ENCODE data around the gene LDLRAD3. TPM values are rescaled to one million over a fixed set of nuclear protein-coding genes. Genes with fewer than 3 reads are reported as not detected.

Gene LDLRAD3
- polyA plus RNA-seq, 1 donor, result 26.6 TPM

- DNase-seq, result no peak
Observed at GRCh38 chr11:36213393-36213840, 269.6 kb downstream of the LDLRAD3 start.

DNA sequence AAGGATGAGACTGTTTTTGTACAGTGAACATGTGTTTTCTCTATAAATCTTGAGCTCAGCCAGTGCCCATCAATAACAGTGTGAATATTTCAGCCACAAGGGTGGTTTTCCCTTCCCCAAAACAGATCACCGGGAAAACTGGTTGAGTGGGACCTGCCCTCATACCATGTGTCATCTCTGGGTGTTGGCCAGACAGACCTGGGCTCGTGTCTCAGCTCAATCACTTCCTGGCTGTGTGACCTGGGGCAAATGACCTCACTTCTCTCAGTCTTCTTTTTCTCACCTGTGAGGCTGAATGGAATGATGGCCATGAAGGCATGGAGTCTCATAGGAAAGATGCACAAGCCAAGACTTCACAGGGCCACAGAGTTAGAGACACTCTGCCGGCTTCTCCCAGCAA, 270.6 kb downstream of the LDLRAD3 start:
- no peak for DNase-seq

DNA sequence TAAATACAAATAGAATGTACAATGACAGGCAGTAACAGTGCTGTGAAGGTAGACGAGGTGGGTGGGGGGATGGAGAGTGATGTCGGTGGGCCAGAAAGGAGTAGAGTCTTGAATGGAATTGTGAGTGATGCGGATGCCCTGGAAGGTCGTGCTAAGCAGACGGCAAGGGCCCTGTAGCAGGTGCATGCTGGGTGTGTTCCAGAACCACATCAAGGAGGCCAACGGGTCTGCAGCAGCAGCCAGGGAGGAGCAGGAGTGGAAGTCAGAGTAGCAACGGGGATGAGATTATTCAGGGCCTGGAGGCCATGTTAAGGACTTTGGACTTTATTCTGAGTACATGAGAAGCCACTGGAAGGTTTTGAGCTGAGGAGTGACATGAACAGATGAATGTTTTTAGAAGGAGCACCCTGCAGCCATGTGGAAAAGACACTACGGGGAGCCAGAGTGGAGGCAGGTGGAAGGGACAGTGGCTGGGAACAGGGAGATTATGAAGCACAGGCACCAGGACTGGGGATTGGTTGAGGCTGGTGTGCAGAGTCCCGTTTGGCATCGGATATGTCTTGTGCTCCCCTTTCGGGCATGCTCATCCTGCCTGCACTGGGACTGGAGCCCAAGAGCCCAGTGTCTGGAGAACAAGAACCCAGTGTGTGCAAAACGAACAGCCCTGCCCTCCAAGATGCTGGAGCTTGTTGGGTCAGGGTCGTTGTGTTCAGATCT, 271.3 kb downstream of the LDLRAD3 start:
- no peak for DNase-seq

- DNase-seq, result no peak
Observed at GRCh38 chr11:36215693-36216060, 271.8 kb downstream of the LDLRAD3 start.

- no peak for DNase-seq
Observed at GRCh38 chr11:36216061-36216615, 272.3 kb downstream of the LDLRAD3 start.

- no peak for DNase-seq
Observed at GRCh38 chr11:36218283-36218921, 274.5 kb downstream of the LDLRAD3 start.

- no peak for DNase-seq
Observed at GRCh38 chr11:36219996-36220395, 276.1 kb downstream of the LDLRAD3 start.

- peak; percentile 9 for DNase-seq
Observed at GRCh38 chr11:36222831-36223635, 279.2 kb downstream of the LDLRAD3 start.

DNA sequence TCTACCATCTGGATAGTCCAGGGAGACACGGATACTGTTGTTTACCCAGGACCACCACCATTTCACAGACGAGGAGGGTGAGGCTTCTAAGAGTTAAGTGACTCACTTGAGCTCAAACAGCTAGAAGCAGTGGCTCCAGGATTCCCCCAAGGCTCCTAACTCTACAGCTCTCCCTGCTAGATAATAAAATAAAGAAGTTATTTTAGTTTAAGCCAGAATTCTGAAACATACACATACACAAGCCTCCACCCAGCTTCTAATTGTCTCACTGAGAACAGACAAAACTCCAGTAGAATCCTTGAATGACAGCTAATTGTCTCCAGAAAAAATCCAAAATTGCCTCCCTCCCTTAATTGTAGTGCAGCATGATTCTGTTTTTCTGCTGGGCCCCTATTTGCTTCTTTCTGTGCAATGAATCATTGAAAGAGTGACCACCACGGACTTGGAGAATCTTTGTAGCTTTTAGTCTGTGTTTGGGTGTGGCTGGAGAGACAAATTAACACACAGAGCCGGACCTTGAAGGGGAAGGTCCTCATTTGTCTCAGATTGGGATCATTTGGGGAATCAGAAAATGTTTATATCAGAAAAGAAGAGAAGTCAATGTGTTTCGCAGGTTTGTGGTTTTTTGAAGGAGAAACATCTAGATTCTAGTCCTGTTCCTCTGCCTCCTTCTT, 280.5 kb downstream of the LDLRAD3 start:
- DNase-seq, result no peak

DNA sequence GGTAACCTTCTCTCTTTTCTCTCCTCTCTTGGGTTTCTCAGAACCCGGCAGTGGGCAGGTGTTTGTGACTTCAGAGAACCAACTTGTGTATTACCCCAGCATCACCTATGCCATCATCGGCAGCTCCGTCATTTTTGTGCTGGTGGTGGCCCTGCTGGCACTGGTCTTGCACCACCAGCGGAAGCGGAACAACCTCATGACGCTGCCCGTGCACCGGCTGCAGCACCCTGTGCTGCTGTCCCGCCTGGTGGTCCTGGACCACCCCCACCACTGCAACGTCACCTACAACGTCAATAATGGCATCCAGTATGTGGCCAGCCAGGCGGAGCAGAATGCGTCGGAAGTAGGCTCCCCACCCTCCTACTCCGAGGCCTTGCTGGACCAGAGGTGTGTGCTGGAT, 283.2 kb downstream of the LDLRAD3 start:
- DNase-seq, result no peak

DNA sequence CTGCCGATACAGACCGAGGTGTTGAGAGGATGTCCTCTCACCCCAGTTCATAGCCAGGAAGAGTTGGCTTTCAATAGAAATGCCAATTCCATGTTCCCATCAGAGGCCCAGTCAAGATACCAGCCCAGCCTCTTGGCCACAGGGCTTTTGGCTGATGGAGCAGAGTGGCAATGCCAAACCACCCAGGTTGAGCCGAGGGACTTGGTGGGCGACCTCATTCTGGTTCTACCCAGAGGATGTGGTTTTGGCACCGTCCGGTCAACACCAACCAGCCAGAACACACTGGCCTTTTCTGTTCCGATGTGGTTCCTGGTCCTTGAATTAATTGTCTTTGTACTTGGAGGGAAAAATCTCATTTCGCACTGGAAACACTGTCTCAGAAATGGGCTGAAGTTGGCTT, 284.8 kb downstream of the LDLRAD3 start:
- DNase-seq, result no peak

- no peak for DNase-seq
Observed at GRCh38 chr11:36229091-36229705, 285.3 kb downstream of the LDLRAD3 start.

- no peak for DNase-seq
Observed at GRCh38 chr11:36230779-36231699, 287.2 kb downstream of the LDLRAD3 start.

DNA sequence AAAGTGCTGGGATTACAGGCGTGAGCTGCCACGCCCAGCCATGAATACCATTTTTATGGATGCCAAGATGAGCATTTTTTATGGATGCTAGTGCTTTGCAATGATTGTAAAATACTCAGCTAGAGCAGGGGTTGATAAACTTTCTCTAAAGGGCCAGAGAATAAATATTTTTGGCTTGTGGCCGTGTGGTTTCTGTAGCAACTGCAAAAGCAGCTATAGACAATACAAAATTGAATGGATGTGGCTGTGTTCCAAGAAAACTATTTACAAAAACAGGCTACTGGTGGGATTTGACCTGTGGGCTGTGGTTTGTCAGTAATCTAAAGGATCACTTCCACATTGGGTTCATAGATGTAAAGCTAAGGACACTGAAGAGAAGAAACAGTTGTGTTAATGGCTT, 289.3 kb downstream of the LDLRAD3 start:
- DNase-seq, result no peak

DNA sequence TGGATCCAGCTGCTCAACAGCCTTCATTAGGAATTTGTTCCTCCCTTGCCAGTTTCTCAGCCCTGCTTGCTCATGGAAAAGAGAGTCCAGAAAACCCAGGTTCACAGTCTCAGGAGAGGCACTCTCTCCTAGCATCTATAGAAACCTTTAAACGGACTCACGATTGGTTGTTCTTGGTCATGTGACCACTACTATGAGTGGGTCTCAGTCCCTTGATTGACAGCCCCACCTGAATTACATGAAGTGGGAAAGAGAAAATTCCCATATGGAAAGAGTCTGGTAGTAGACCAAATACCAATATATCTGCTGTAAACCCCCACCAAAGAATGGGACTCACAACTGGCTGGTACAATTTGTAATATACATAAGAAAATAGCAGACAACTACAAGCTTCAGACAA, 291.0 kb downstream of the LDLRAD3 start:
- no peak for DNase-seq

DNA sequence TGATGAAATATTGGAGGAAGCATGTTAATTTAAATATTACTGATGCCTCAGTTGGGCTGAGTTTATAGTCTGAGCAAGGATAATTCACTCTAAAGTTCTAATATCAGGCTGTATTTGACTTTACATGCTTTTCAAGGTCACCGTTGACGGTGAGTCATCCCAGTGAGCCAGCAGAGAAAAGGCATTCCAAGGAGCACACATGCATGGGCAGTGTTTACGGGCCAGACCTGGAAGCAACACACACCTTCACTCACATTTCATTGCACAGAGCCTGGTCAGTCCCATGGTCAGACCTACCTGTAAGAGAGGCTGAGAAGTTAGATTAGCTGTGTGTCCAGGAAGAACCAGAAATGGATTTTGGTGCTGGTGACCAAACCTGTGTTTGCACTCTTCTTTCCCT, 291.9 kb downstream of the LDLRAD3 start:
- no peak for DNase-seq

- DNase-seq, result no peak
Observed at GRCh38 chr11:36237391-36237790, 293.5 kb downstream of the LDLRAD3 start.

DNA sequence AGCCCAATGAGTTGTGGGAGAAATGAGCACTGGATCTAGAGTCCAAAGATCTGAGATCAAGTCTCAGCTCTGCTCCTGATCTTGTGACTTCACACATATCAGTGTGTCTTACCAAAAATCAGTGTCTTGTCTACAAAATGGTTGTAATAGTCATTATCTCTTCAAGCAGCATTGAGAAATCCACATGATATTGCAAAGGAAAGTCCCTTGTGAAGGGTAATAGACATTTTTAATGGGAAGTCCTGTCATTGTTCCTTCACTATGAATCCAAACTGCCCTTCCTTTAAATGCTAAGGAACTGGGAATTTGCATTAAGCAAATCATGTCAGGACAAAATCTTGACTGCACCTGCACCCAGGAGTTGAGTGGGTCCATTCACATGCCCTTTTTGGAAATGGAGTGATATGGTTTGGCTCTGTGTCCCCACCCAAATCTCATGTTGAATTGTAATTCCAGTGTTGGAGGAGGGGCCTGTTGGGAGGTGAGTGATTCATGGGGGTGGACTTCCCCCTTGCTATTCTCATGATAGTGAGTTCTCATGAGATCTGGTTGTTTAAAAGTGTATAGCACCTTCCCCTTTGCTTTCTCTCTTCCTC, 294.3 kb downstream of the LDLRAD3 start:
- DNase-seq, result no peak

DNA sequence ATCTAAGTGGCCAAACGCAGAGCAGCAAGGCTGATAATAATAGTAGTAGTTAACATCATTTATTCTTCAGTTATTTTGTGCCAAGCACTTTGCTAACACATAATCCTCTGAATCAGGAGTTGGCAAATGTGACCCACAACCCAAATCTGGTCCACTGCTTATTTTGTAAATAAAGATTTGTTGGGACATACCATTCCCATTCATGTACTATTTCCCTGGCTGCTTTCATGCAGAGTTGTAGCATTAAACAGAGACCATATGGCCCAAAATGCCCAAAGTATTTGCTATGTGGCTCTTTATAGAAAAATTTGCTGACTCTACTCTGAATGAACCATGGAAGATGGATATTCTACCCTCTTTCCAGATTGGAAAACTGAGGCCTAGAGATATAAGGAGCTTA, 295.0 kb downstream of the LDLRAD3 start:
- DNase-seq, result no peak

- DNase-seq, result no peak
Observed at GRCh38 chr11:36239636-36240035, 295.8 kb downstream of the LDLRAD3 start.

- DNase-seq, result no peak
Observed at GRCh38 chr11:36240173-36240572, 296.3 kb downstream of the LDLRAD3 start.

All from hindlimb muscle (tissue), 1 donor.